Parietal lobe (tissue), 2 donors: ENCODE results near the gene ST8SIA4. TPM values are rescaled to one million over a fixed set of nuclear protein-coding genes. Genes with fewer than 3 reads are reported as not detected.

Source experiments
- small RNA-seq: library from RNA; depleted of rRNA; stranded (forward); fragments of <200 nt; gene quantifications from one replicate; pipeline ENCODE3, GENCODE V24; 2014; ENCODE audit warnings: low replicate concordance
- total RNA-seq: library from RNA; depleted of rRNA; stranded (reverse); fragments of >200 nt; gene quantifications from one replicate; pipeline ENCODE4 v1.2.3, GENCODE V29; 2014

Gene ST8SIA4
- total RNA-seq, result 44.1 TPM

GRCh38 chr5:100903039-100903887 lies at the start of gene ST8SIA4:
ST8SIA4 (minus strand) TSS chr5:100903282; CDS start chr5:100902955, 327 bp downstream.

Small RNAs within 50 kb of the gene (small RNA-seq; reads per million reads assigned to genes)
- not detected for gene MIR548P
